Esophagus muscularis mucosa (tissue), 4 donors: Measurements from ENCODE around the gene ZNF516. TPM values are rescaled to one million over a fixed set of nuclear protein-coding genes. Genes with fewer than 3 reads are reported as not detected.

Experiments
- DNase-seq: peaks from one replicate; pipeline ENCODE4 v3.0.0-alpha.2; 2017; ENCODE audit errors: extremely low spot score
- H3K27ac ChIP-seq, 4 donors: fragments of 200-600 bp; sonication (generic); replicated peaks in 1 of 4; 1 replicate in 3 of 4; 2 replicates in 1 of 4; pipeline ENCODE4 v1.5.1; 2016 to 2019; ENCODE audit warnings: mild to moderate bottlenecking in 1 of 4
- H3K27me3 ChIP-seq, 4 donors: fragments of 200-600 bp; sonication (generic); one replicate each; pipeline versions ENCODE4 v1.5.1 to v1.6.0; 2016 to 2019
- H3K36me3 ChIP-seq, 4 donors: fragments of 200-600 bp; sonication (generic); one replicate each; pipeline ENCODE4 v1.5.1; 2016 to 2019
- H3K4me1 ChIP-seq, 4 donors: fragments of 200-600 bp; sonication (generic); one replicate each; pipeline ENCODE4 v1.5.1; 2016 to 2019
- H3K4me3 ChIP-seq, 4 donors: fragments of 200-600 bp; sonication (generic); 1 replicate in 2 of 4; 2 replicates in 2 of 4; pipeline ENCODE4 v1.5.1; 2016 to 2019; ENCODE audit warnings: mild to moderate bottlenecking in 4 of 4, moderate library complexity in 1 of 4
- H3K9me3 ChIP-seq, 4 donors: fragments of 200-600 bp; sonication (generic); 1 replicate in 3 of 4; 2 replicates in 1 of 4; pipeline ENCODE4 v1.5.1; 2016 to 2019
- EP300 ChIP-seq: sonication (generic); formaldehyde crosslinking; IDR thresholded peaks from one replicate; pipeline ENCODE4 v1.6.1; 2017; ENCODE audit warnings: antibody characterized with exemption
- POLR2A ChIP-seq: fragments of 450-650 bp; IDR thresholded peaks from one replicate; pipeline ENCODE4 v1.6.1; 2017; ENCODE audit warnings: antibody characterized with exemption, moderate library complexity, mild to moderate bottlenecking, low read depth
- POLR2AphosphoS5 ChIP-seq, 2 donors: sonication (generic); formaldehyde crosslinking; IDR thresholded peaks; one replicate each; pipeline ENCODE4 v1.6.1; 2017; ENCODE audit warnings: antibody characterized with exemption in 2 of 2
- WGBS: methylation state at CpG from one replicate; pipeline ENCODE4 v1.1.5; 2018; 5-methylcytosine and 5-hydroxymethylcytosine counted together
- intact Hi-C: fragments of 100-400 bp; cut with DNase I; formaldehyde crosslinking; loops from one replicate; pipeline ENCODE4 v1.15.1; 2023
- total RNA-seq, 4 donors: library from RNA; depleted of rRNA; stranded (reverse); fragments of >200 nt; gene quantifications; one replicate each; pipeline versions ENCODE4 v1.1.0 to v1.2.1, GENCODE V29; 2016
- TF ChIP-seq, protein P1 (sequence below), 3 experiments: fragments of 200-600 bp in 2 of 3; fragments of 450-650 bp in 1 of 3; sonication (generic) in 2 of 3; IDR thresholded peaks; one replicate each; pipeline ENCODE4 v1.5.1; 2017 to 2019; ENCODE audit warnings: antibody characterized with exemption in 3 of 3, mild to moderate bottlenecking in 2 of 3, moderate library complexity in 1 of 3

ZNF516 gene
- total RNA-seq, 4 donors from 2014 or later = 28.5 to 44.9 (median 35.8) TPM

GRCh38 chr18:76323891-76324290 is 171.2 kb downstream of the ZNF516 start:
- Histone ChIP-seq H3K9me3 (peaks cover 0 to 6% (median 2%) of the 10 kb centered on the region in 4 donors), H3K4me1 (no peaks in the 10 kb centered on the region), H3K27me3 (no peaks in the 10 kb centered on the region), H3K27ac (no peak overlapping the region), H3K36me3 (no peaks in the 10 kb centered on the region), H3K4me3 (no peak overlapping the region)
- 95% methylated on average over 7 of the region's 7 CpGs for WGBS
- TF ChIP-seq POLR2AphosphoS5 (IDR thresholded peaks at IDR 0.05) (no peak), EP300 (no peak)
- no peak for DNase-seq
- intact Hi-C loops = no loop called here

DNA sequence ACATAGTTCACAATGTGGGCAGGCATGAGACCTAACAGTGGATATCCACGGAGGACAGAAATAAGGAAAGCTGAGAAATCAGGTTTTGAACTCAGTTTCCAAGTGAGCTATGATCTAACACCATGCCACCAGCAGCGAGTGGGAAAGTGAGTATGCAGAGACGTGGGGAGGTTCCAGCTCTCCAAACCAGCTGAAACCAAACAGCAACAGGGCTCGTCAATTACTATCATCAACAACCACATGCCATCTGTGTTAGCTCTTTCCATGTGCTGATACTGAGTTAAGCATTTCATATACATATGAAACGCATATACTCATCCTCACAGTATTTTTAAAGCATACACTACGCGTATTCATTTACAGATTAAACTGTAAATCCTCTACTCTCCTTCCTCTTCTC is 172.4 kb downstream of the ZNF516 start:
- WGBS = 83% methylated on average over 7 of the region's 7 CpGs
- intact Hi-C loops = no loop called here
- TF ChIP-seq EP300 = no peak
- TF ChIP-seq, protein P1, sequence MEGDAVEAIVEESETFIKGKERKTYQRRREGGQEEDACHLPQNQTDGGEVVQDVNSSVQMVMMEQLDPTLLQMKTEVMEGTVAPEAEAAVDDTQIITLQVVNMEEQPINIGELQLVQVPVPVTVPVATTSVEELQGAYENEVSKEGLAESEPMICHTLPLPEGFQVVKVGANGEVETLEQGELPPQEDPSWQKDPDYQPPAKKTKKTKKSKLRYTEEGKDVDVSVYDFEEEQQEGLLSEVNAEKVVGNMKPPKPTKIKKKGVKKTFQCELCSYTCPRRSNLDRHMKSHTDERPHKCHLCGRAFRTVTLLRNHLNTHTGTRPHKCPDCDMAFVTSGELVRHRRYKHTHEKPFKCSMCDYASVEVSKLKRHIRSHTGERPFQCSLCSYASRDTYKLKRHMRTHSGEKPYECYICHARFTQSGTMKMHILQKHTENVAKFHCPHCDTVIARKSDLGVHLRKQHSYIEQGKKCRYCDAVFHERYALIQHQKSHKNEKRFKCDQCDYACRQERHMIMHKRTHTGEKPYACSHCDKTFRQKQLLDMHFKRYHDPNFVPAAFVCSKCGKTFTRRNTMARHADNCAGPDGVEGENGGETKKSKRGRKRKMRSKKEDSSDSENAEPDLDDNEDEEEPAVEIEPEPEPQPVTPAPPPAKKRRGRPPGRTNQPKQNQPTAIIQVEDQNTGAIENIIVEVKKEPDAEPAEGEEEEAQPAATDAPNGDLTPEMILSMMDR (IDR thresholded peaks at IDR 0.05) = no peak
- no peak for TF ChIP-seq POLR2A
- TF ChIP-seq POLR2AphosphoS5 (IDR thresholded peaks at IDR 0.05) = no peak
- Histone ChIP-seq H3K27ac (no peak overlapping the region), H3K36me3 (no peaks in the 10 kb centered on the region), H3K4me3 (no peak overlapping the region), H3K4me1 (no peaks in the 10 kb centered on the region), H3K9me3 (no peaks in the 10 kb centered on the region), H3K27me3 (no peaks in the 10 kb centered on the region)
- no peak for DNase-seq

DNA sequence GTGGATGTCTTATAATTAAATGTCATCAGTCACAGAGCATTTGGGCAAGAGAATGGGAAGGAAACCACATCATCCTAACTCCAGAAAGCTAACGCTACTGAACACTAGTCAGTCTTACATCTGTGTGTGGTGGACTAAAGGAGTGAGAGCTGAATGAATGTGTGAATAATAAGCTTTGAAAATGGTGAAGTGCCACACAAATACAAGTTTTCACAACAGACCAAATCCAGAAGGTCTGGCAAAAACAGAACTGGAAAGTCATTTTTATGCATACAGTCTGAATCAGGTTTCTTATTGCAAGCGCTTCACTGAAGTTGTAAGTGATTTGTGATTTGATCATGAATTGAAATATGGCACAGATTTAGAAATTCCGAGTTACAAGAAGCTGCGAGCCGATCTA is 175.7 kb downstream of the ZNF516 start:
- Histone ChIP-seq H3K36me3 (no peaks in the 10 kb centered on the region), H3K27ac (no peak overlapping the region), H3K4me3 (no peak overlapping the region), H3K27me3 (no peaks in the 10 kb centered on the region), H3K4me1 (no peaks in the 10 kb centered on the region), H3K9me3 (no peaks in the 10 kb centered on the region)
- DNase-seq = no peak
- intact Hi-C loops = no loop called here
- TF ChIP-seq, protein P1 (IDR thresholded peaks at IDR 0.05) = no peak
- WGBS = 88% methylated on average over 5 of the region's 5 CpGs

GRCh38 chr18:76318607-76319006 is 176.4 kb downstream of the ZNF516 start:
- intact Hi-C loops = no loop called here
- no peaks in the 10 kb centered on the region for H3K27me3 ChIP-seq
- H3K4me3 ChIP-seq = no peak overlapping the region
- H3K9me3 ChIP-seq = no peaks in the 10 kb centered on the region
- H3K27ac ChIP-seq = no peak overlapping the region
- H3K4me1 ChIP-seq = no peaks in the 10 kb centered on the region
- H3K36me3 ChIP-seq = no peaks in the 10 kb centered on the region
- TF ChIP-seq POLR2AphosphoS5 (IDR thresholded peaks at IDR 0.05) = no peak
- TF ChIP-seq POLR2A = no peak
- TF ChIP-seq EP300 = no peak
- TF ChIP-seq, protein P1 (IDR thresholded peaks at IDR 0.05) = no peak
- DNase-seq = peak; percentile 57
- WGBS = 70% methylated on average over 5 of the region's 5 CpGs

- H3K9me3 ChIP-seq = no peaks in the 10 kb centered on the region
- WGBS = 88% methylated on average over 1 of the region's 1 CpG
- intact Hi-C loops = no loop called here
Measured at GRCh38 chr18:76317136-76317535, 177.9 kb downstream of the ZNF516 start.

More at GRCh38 chr18:76317136-76317535, 177.9 kb downstream of the ZNF516 start:
- TF ChIP-seq, protein P1 (IDR thresholded peaks at IDR 0.05) = no peak
- TF ChIP-seq EP300 (no peak), POLR2A (no peak), POLR2AphosphoS5 (IDR thresholded peaks at IDR 0.05) (no peak)
- H3K4me3 ChIP-seq = no peak overlapping the region
- H3K36me3 ChIP-seq = no peaks in the 10 kb centered on the region
- no peak for DNase-seq
- H3K27ac ChIP-seq = no peak overlapping the region
- no peaks in the 10 kb centered on the region for H3K27me3 ChIP-seq
- H3K4me1 ChIP-seq = no peaks in the 10 kb centered on the region
